ENCODE measurements around the gene IL18RAP.

IL18RAP gene

GRCh38 chr2:102438111-102438510, 15.2 kb downstream of the IL18RAP start:
- Histone ChIP-seq H3K4me1 (ENCODE audit: control insufficient read depth, insufficient read depth, low read length) (no peaks in the 10 kb centered on the region), H3K4me3 (ENCODE audit: low read length in 2 of 2) (no peak overlapping the region), H3K9me3 (ENCODE audit: control insufficient read depth in 2 of 2, low read length in 2 of 2) (no peaks in the 10 kb centered on the region), H3K27me3 (ENCODE audit: control insufficient read depth in 1 of 2, insufficient read depth in 2 of 2, low read length in 2 of 2) (no peaks in the 10 kb centered on the region), H3K27ac (ENCODE audit: low read length) (no peak overlapping the region), H3K9ac (ENCODE audit: low read length in 2 of 2) (no peak overlapping the region), H3K36me3 (ENCODE audit: control insufficient read depth in 2 of 2, insufficient read depth in 2 of 2, low read length in 2 of 2) (no peaks in the 10 kb centered on the region)

GRCh38 chr2:102438578-102438977, 15.6 kb downstream of the IL18RAP start:
- Histone ChIP-seq H3K9me3 (ENCODE audit: control insufficient read depth in 2 of 2, low read length in 2 of 2) (no peaks in the 10 kb centered on the region), H3K27ac (ENCODE audit: low read length) (no peak overlapping the region), H3K9ac (ENCODE audit: low read length in 2 of 2) (no peak overlapping the region), H3K4me3 (ENCODE audit: low read length in 2 of 2) (no peak overlapping the region), H3K4me1 (ENCODE audit: control insufficient read depth, insufficient read depth, low read length) (no peaks in the 10 kb centered on the region), H3K27me3 (ENCODE audit: control insufficient read depth in 1 of 2, insufficient read depth in 2 of 2, low read length in 2 of 2) (no peaks in the 10 kb centered on the region), H3K36me3 (ENCODE audit: control insufficient read depth in 2 of 2, insufficient read depth in 2 of 2, low read length in 2 of 2) (no peaks in the 10 kb centered on the region)

GRCh38 chr2:102439065-102439695, 16.2 kb downstream of the IL18RAP start:
- H3K9me3 ChIP-seq (ENCODE audit: control insufficient read depth in 2 of 2, low read length in 2 of 2), result no peaks in the 10 kb centered on the region
- H3K4me1 ChIP-seq (ENCODE audit: control insufficient read depth, insufficient read depth, low read length), result no peaks in the 10 kb centered on the region
- H3K27me3 ChIP-seq (ENCODE audit: control insufficient read depth in 1 of 2, insufficient read depth in 2 of 2, low read length in 2 of 2), result no peaks in the 10 kb centered on the region
- no peak overlapping the region for H3K27ac ChIP-seq (ENCODE audit: low read length)
- H3K36me3 ChIP-seq (ENCODE audit: control insufficient read depth in 2 of 2, insufficient read depth in 2 of 2, low read length in 2 of 2), result no peaks in the 10 kb centered on the region
- no peak overlapping the region for H3K9ac ChIP-seq (ENCODE audit: low read length in 2 of 2)
- no peak overlapping the region for H3K4me3 ChIP-seq (ENCODE audit: low read length in 2 of 2)

GRCh38 chr2:102442967-102443828, 20.2 kb downstream of the IL18RAP start:
- Histone ChIP-seq H3K9me3 (ENCODE audit: control insufficient read depth in 2 of 2, low read length in 2 of 2) (no peaks in the 10 kb centered on the region), H3K27ac (ENCODE audit: low read length) (no peak overlapping the region), H3K4me3 (ENCODE audit: low read length in 2 of 2) (no peak overlapping the region), H3K4me1 (ENCODE audit: control insufficient read depth, insufficient read depth, low read length) (no peaks in the 10 kb centered on the region), H3K9ac (ENCODE audit: low read length in 2 of 2) (no peak overlapping the region), H3K36me3 (ENCODE audit: control insufficient read depth in 2 of 2, insufficient read depth in 2 of 2, low read length in 2 of 2) (no peaks in the 10 kb centered on the region), H3K27me3 (ENCODE audit: control insufficient read depth in 1 of 2, insufficient read depth in 2 of 2, low read length in 2 of 2) (no peaks in the 10 kb centered on the region)

- no peak overlapping the region for H3K27ac ChIP-seq (ENCODE audit: low read length)
- H3K27me3 ChIP-seq (ENCODE audit: control insufficient read depth in 1 of 2, insufficient read depth in 2 of 2, low read length in 2 of 2), result no peaks in the 10 kb centered on the region
- no peaks in the 10 kb centered on the region for H3K9me3 ChIP-seq (ENCODE audit: control insufficient read depth in 2 of 2, low read length in 2 of 2)
- H3K36me3 ChIP-seq (ENCODE audit: control insufficient read depth in 2 of 2, insufficient read depth in 2 of 2, low read length in 2 of 2), result no peaks in the 10 kb centered on the region
- no peak overlapping the region for H3K9ac ChIP-seq (ENCODE audit: low read length in 2 of 2)
- no peak overlapping the region for H3K4me3 ChIP-seq (ENCODE audit: low read length in 2 of 2)
- H3K4me1 ChIP-seq (ENCODE audit: control insufficient read depth, insufficient read depth, low read length), result no peaks in the 10 kb centered on the region
Observed at GRCh38 chr2:102444233-102444632, 21.3 kb downstream of the IL18RAP start.

- no peak overlapping the region for H3K9ac ChIP-seq (ENCODE audit: low read length in 2 of 2)
- H3K27me3 ChIP-seq (ENCODE audit: control insufficient read depth in 1 of 2, insufficient read depth in 2 of 2, low read length in 2 of 2), result peaks cover 0 to 3% of the 10 kb centered on the region in 2 donors
- H3K9me3 ChIP-seq (ENCODE audit: control insufficient read depth in 2 of 2, low read length in 2 of 2), result no peaks in the 10 kb centered on the region
- H3K36me3 ChIP-seq (ENCODE audit: control insufficient read depth in 2 of 2, insufficient read depth in 2 of 2, low read length in 2 of 2), result no peaks in the 10 kb centered on the region
- H3K4me1 ChIP-seq (ENCODE audit: control insufficient read depth, insufficient read depth, low read length), result no peaks in the 10 kb centered on the region
- H3K27ac ChIP-seq (ENCODE audit: low read length), result no peak overlapping the region
- H3K4me3 ChIP-seq (ENCODE audit: low read length in 2 of 2), result no peak overlapping the region
Observed at GRCh38 chr2:102446936-102447335, 24.0 kb downstream of the IL18RAP start.

- Histone ChIP-seq H3K9ac (ENCODE audit: low read length in 2 of 2) (no peak overlapping the region), H3K27ac (ENCODE audit: low read length) (no peak overlapping the region), H3K27me3 (ENCODE audit: control insufficient read depth in 1 of 2, insufficient read depth in 2 of 2, low read length in 2 of 2) (peaks cover 0 to 3% of the 10 kb centered on the region in 2 donors), H3K9me3 (ENCODE audit: control insufficient read depth in 2 of 2, low read length in 2 of 2) (no peaks in the 10 kb centered on the region), H3K4me3 (ENCODE audit: low read length in 2 of 2) (no peak overlapping the region), H3K4me1 (ENCODE audit: control insufficient read depth, insufficient read depth, low read length) (no peaks in the 10 kb centered on the region), H3K36me3 (ENCODE audit: control insufficient read depth in 2 of 2, insufficient read depth in 2 of 2, low read length in 2 of 2) (no peaks in the 10 kb centered on the region)
Observed at GRCh38 chr2:102449370-102449974, 26.5 kb downstream of the IL18RAP start.

GRCh38 chr2:102451968-102452367, 29.0 kb downstream of the IL18RAP start:
- Histone ChIP-seq H3K27ac (ENCODE audit: low read length) (no peak overlapping the region), H3K4me1 (ENCODE audit: control insufficient read depth, insufficient read depth, low read length) (no peaks in the 10 kb centered on the region), H3K9me3 (ENCODE audit: control insufficient read depth in 2 of 2, low read length in 2 of 2) (peaks cover 0 to 3% of the 10 kb centered on the region in 2 donors), H3K27me3 (ENCODE audit: control insufficient read depth in 1 of 2, insufficient read depth in 2 of 2, low read length in 2 of 2) (peaks cover 0 to 3% of the 10 kb centered on the region in 2 donors), H3K36me3 (ENCODE audit: control insufficient read depth in 2 of 2, insufficient read depth in 2 of 2, low read length in 2 of 2) (no peaks in the 10 kb centered on the region), H3K9ac (ENCODE audit: low read length in 2 of 2) (no peak overlapping the region), H3K4me3 (ENCODE audit: low read length in 2 of 2) (no peak overlapping the region)

GRCh38 chr2:102453501-102453900, 30.5 kb downstream of the IL18RAP start:
- no peaks in the 10 kb centered on the region for H3K4me1 ChIP-seq (ENCODE audit: control insufficient read depth, insufficient read depth, low read length)
- H3K27me3 ChIP-seq (ENCODE audit: control insufficient read depth in 1 of 2, insufficient read depth in 2 of 2, low read length in 2 of 2), result peaks cover 0 to 3% of the 10 kb centered on the region in 2 donors
- no peak overlapping the region for H3K9ac ChIP-seq (ENCODE audit: low read length in 2 of 2)
- H3K36me3 ChIP-seq (ENCODE audit: control insufficient read depth in 2 of 2, insufficient read depth in 2 of 2, low read length in 2 of 2), result no peaks in the 10 kb centered on the region
- H3K9me3 ChIP-seq (ENCODE audit: control insufficient read depth in 2 of 2, low read length in 2 of 2), result peaks cover 0 to 3% of the 10 kb centered on the region in 2 donors
- no peak overlapping the region for H3K4me3 ChIP-seq (ENCODE audit: low read length in 2 of 2)
- no peak overlapping the region for H3K27ac ChIP-seq (ENCODE audit: low read length)

GRCh38 chr2:102455061-102455670, 32.2 kb downstream of the IL18RAP start:
- Histone ChIP-seq H3K9me3 (ENCODE audit: control insufficient read depth in 2 of 2, low read length in 2 of 2) (peaks cover 0 to 3% of the 10 kb centered on the region in 2 donors), H3K4me1 (ENCODE audit: control insufficient read depth, insufficient read depth, low read length) (no peaks in the 10 kb centered on the region), H3K9ac (ENCODE audit: low read length in 2 of 2) (no peak overlapping the region), H3K27ac (ENCODE audit: low read length) (no peak overlapping the region), H3K4me3 (ENCODE audit: low read length in 2 of 2) (no peak overlapping the region), H3K36me3 (ENCODE audit: control insufficient read depth in 2 of 2, insufficient read depth in 2 of 2, low read length in 2 of 2) (no peaks in the 10 kb centered on the region), H3K27me3 (ENCODE audit: control insufficient read depth in 1 of 2, insufficient read depth in 2 of 2, low read length in 2 of 2) (peaks cover 0 to 3% of the 10 kb centered on the region in 2 donors)

Data from stomach smooth muscle (tissue), 2 donors.